Measurements from ENCODE around the gene EPHB2.

- TF ChIP-seq BATF2 (CRISPR knock-in tag; IDR thresholded peaks at IDR 0.05) (no peak), EZH2 (conservative IDR thresholded peaks at IDR 0.05; ENCODE audit: low read depth, low read length) (no peak)
These were observed 141.6 kb downstream of the EPHB2 start for GRCh38 chr1:22852144-22852655.

Measured in HepG2 (cell line).